ENCODE data around the gene SUPT20H.
A peak's percentile ranks its signal among the peaks of the same experiment; 100 is the strongest.

SUPT20H gene

DNA sequence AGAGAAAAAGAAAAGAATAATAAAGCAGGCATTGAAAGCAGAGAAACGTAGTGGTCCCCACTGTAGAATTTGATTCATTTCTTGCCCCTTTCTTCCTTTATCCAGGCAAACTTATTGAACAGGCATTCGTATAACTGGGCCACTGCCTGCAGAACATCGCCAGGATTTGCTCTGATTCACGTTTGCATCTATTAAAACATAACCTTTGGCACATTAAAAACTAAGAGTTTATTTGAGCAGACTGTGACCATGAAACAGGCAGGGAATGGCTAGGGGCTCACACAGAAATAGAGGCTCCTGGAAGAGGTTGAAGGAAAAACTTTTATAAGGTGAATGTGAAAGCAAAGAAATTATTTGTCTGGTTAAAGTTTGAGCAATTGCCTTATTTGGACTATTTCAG, 12.5 kb upstream of the SUPT20H start:
- no peak overlapping the region for H3K4me3 ChIP-seq (ENCODE audit: control insufficient read depth, low read depth, low read length)
- no peak for TF ChIP-seq CTCF (conservative IDR thresholded peaks at IDR 0.05; ENCODE audit: control insufficient read depth, insufficient read depth, low read depth, low read length)
- DNase-seq (ENCODE audit: low read depth) = peak; percentile 4

- peak; percentile 72 for DNase-seq (ENCODE audit: low read depth)
- no peak overlapping the region for H3K4me3 ChIP-seq (ENCODE audit: control insufficient read depth, low read depth, low read length)
- TF ChIP-seq CTCF (conservative IDR thresholded peaks at IDR 0.05; ENCODE audit: control insufficient read depth, insufficient read depth, low read depth, low read length) = no peak
Observed at GRCh38 chr13:37070956-37071355, 11.5 kb upstream of the SUPT20H start.

DNA sequence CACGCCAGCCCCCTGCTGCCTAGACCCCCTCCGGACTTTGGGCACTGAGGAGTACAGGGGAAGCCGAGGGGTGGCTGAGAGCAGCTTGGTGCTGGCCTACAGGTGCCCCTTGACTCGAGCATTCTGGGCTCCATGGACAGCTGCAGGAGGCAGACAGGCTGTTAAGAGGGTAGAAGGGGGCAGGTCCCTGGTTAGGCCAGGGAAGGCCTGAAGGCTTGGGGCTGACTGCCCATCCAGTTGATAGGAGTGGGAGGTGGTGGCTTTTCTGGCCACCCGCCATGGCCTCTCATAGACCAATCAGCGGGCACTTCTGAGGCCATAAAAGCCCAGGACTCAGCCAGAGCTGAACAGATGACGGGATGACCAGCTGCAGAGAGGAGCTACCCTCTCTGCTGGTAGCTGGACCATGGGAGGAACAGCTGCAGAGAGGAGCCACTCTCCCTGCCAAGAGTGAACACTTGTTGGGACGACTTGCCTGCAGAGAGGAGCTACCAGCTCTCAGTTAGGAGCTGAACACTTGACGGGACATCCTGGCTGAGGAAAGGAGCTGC, 10.7 kb upstream of the SUPT20H start:
- no peak overlapping the region for H3K4me3 ChIP-seq (ENCODE audit: control insufficient read depth, low read depth, low read length)
- no peak for DNase-seq (ENCODE audit: low read depth)
- no peak for TF ChIP-seq CTCF (conservative IDR thresholded peaks at IDR 0.05; ENCODE audit: control insufficient read depth, insufficient read depth, low read depth, low read length)

DNA sequence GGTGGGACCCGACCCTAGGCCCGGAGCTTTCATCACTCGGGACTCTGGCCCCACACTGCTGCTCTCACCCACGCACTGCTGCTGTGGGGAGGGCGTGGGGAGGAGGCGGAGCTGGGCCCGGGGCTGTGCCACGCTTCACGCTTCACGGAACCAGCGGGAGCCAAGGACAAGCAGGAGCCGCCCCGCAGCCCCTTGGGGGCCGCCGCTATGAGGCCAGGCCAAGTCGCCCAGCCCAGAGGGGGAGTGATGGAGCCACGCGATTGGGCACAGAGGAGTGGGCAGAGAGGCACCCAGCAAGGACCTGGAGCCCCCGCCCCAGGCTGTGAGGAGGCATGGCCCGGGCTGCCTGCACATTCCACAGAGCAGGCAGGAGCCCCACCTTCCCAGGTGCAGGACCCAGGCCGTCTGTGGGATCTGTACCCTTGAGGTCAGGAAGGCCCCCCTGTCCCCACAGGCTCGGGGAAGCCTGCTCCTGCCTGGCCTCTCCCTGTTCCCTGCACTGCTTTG, 10.2 kb upstream of the SUPT20H start:
- no peak overlapping the region for H3K4me3 ChIP-seq (ENCODE audit: control insufficient read depth, low read depth, low read length)
- TF ChIP-seq CTCF (conservative IDR thresholded peaks at IDR 0.05; ENCODE audit: control insufficient read depth, insufficient read depth, low read depth, low read length) = no peak
- DNase-seq (ENCODE audit: low read depth) = no peak

GRCh38 chr13:37068962-37069361, 9.5 kb upstream of the SUPT20H start:
- peak; percentile 43 for DNase-seq (ENCODE audit: low read depth)
- TF ChIP-seq CTCF (conservative IDR thresholded peaks at IDR 0.05; ENCODE audit: control insufficient read depth, insufficient read depth, low read depth, low read length) = peak; percentile 34
- no peak overlapping the region for H3K4me3 ChIP-seq (ENCODE audit: control insufficient read depth, low read depth, low read length)

GRCh38 chr13:37067874-37068273, 8.4 kb upstream of the SUPT20H start:
- H3K4me3 ChIP-seq (ENCODE audit: control insufficient read depth, low read depth, low read length) = no peak overlapping the region
- DNase-seq (ENCODE audit: low read depth) = no peak
- TF ChIP-seq CTCF (conservative IDR thresholded peaks at IDR 0.05; ENCODE audit: control insufficient read depth, insufficient read depth, low read depth, low read length) = no peak
